Ovary (tissue), 9 donors: ENCODE measurements around the gene PTPN13. TPM values are rescaled to one million over a fixed set of nuclear protein-coding genes. Genes with fewer than 3 reads are reported as not detected.

Source experiments
- DNase-seq, 5 donors: peaks; one replicate each; pipeline ENCODE4 v3.0.0-alpha.2; 2019 to 2020
- H3K27ac ChIP-seq, 2 donors: fragments of 200-600 bp; one replicate each; pipeline versions ENCODE4 v1.5.1 to v1.8.0; 2019 to 2022
- H3K27me3 ChIP-seq: fragments of 200-600 bp; one replicate; pipeline ENCODE4 v1.8.0; 2022
- H3K36me3 ChIP-seq: fragments of 200-600 bp; sonication (generic); one replicate; pipeline ENCODE4 v1.5.1; 2019
- H3K4me1 ChIP-seq: one replicate; pipeline ENCODE4 v1.8.1; 2013; ENCODE audit warnings: mild to moderate bottlenecking, moderate library complexity; ENCODE audit not compliant: insufficient read depth
- H3K4me3 ChIP-seq: fragments of 200-600 bp; sonication (generic); one replicate; pipeline ENCODE4 v1.5.1; 2017
- H3K9me3 ChIP-seq, 2 donors: fragments of 200-600 bp in 1 of 2; sonication (generic) in 1 of 2; one replicate each; pipeline versions ENCODE4 v1.5.1 to v1.8.1; 2013 to 2019; ENCODE audit warnings: mild to moderate bottlenecking in 1 of 2, moderate library complexity in 1 of 2
- EP300 ChIP-seq: sonication (generic); formaldehyde crosslinking; IDR thresholded peaks from one replicate; pipeline ENCODE4 v1.6.1; 2017; ENCODE audit warnings: antibody characterized with exemption
- POLR2A ChIP-seq: fragments of 450-650 bp; IDR thresholded peaks from one replicate; pipeline ENCODE4 v1.6.1; 2017; ENCODE audit warnings: antibody characterized with exemption, mild to moderate bottlenecking, moderate library complexity
- WGBS, 3 donors: extraction: QIAGEN DNeasy Blood & Tissue Kit in 1 of 3; methylation state at CpG; one replicate each; pipeline versions ENCODE4 v1.1.5 to v1.1.7; 2013 to 2017; 5-methylcytosine and 5-hydroxymethylcytosine counted together
- intact Hi-C, 4 donors: fragments of 100-400 bp; cut with DNase I; formaldehyde crosslinking; loops; one replicate each; pipeline versions ENCODE4 v1.11.0 to v1.15.1; 2022 to 2023
- polyA plus RNA-seq, 2 donors: library from polyadenylated mRNA; stranded (reverse); fragments of 200-250 nt in 1 of 2; fragments of 350-450 nt in 1 of 2; fragmentation: Illumina TruSeq in 1 of 2; extraction: RNeasy Lipid Tissue Mini Kit (QIAGEN cat#74804) in 1 of 2; gene quantifications; one replicate each; pipeline ENCODE4 v1.2.3, GENCODE V29; 2013 to 2014
- total RNA-seq, 7 donors: library from RNA; depleted of rRNA in 2 of 7; stranded (reverse); fragments of >200 nt in 2 of 7; fragmentation: NEBNext Ultra II Directional in 3 of 7; extraction: Animal tissue kit (Norgen Biotek cat#: 25700) in 3 of 7; gene quantifications; one replicate each; pipeline versions ENCODE4 v1.1.0 to v1.2.4, GENCODE V29; 2016 to 2023
- TF ChIP-seq, protein P1 (sequence below), 3 donors: fragments of 450-650 bp in 2 of 3; fragments of 200-600 bp in 1 of 3; IDR thresholded peaks; one replicate each; pipeline versions ENCODE4 v1.5.1 to v1.8.0; 2016 to 2022; ENCODE audit warnings: antibody characterized with exemption in 3 of 3, mild to moderate bottlenecking in 1 of 3
- donor health status: DM: no; HTN: no; CAD: no; lungs with moderate emphysema.
- donor health status: DM: no; HTN: no; CAD: no.
- donor health status: Bipolar disorder and iron deficiency.
- donor health status: DM: yes; HTN: yes; CAD: no.
- donor health status: DM: no; HTN: no; CAD: no.
- donor health status: DM: yes; HTN: yes; CAD: no.

PTPN13 gene
- total and polyA plus RNA-seq, 9 donors = 17.0 to 73.4 (median 44.0) TPM

DNA sequence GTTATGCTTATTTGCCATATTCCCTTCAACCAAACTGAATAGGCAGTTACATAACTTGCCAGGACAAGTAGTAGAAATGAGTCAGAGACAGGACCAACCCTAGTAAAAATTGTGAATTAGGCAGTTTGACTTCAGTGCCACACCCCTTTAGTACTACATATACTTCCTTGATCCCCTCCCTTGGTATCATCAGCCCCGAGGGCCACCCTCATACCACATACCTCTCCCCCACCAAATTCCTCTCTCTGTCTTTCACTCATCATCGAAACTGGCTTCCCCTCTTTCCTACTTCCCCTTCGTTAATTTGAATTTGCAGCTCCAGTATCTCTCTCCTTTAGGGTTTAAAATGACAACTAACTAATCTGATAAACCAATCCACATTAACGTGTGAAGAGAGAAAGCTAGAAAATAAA, 7.9 kb upstream of the PTPN13 start:
- intact Hi-C loops = no loop called here
- Histone ChIP-seq H3K9me3 (no peaks in the 10 kb centered on the region), H3K36me3 (no peaks in the 10 kb centered on the region), H3K4me3 (no peak overlapping the region), H3K27me3 (no peaks in the 10 kb centered on the region), H3K27ac (peak overlapping the region in 1 of 2 donors; percentile 62), H3K4me1 (peaks cover 2% of the 10 kb centered on the region)
- no peak for DNase-seq
- TF ChIP-seq POLR2A (no peak), EP300 (no peak)
- TF ChIP-seq, protein P1, sequence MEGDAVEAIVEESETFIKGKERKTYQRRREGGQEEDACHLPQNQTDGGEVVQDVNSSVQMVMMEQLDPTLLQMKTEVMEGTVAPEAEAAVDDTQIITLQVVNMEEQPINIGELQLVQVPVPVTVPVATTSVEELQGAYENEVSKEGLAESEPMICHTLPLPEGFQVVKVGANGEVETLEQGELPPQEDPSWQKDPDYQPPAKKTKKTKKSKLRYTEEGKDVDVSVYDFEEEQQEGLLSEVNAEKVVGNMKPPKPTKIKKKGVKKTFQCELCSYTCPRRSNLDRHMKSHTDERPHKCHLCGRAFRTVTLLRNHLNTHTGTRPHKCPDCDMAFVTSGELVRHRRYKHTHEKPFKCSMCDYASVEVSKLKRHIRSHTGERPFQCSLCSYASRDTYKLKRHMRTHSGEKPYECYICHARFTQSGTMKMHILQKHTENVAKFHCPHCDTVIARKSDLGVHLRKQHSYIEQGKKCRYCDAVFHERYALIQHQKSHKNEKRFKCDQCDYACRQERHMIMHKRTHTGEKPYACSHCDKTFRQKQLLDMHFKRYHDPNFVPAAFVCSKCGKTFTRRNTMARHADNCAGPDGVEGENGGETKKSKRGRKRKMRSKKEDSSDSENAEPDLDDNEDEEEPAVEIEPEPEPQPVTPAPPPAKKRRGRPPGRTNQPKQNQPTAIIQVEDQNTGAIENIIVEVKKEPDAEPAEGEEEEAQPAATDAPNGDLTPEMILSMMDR (IDR thresholded peaks at IDR 0.05) = no peak
- WGBS, 3 donors = 57 to 62% (median 62%) methylated on average over 4 of the region's 4 CpGs

DNA sequence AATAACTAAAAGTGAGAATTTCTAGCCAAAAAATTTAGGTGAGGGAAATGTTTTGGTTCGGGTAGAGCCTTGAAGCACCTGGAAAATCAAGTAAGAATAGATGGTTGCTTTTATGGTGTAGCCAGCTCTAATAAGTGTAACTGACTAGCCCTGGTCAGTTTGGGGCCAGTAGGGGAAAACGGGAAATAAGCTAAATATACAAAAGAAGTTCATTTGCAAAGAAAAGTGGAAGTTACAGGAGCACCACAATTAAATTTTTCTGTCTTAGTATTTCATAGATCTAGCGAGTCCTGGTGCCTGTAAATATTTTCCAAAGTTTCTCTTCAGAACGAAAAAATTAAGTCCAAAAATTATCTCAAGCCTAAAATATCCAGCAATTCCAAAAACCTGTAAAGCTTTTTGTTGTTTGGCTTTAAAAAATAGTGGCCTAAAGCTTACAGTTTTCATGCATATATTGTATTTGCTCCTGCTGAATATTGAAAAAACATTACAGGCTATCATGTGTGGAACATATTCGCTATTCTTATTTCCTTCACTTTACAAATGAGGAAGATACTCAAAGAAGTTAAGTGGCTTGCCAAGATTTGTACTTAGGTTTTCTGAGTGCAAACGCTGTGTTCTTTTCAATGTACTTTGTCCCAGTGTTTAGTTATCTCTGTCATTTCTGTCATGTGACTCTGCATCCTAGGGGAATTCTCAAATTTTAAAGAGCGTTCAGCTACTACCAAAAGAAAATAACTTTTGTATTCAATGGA, 7.3 kb upstream of the PTPN13 start:
- intact Hi-C loops = no loop called here

DNA sequence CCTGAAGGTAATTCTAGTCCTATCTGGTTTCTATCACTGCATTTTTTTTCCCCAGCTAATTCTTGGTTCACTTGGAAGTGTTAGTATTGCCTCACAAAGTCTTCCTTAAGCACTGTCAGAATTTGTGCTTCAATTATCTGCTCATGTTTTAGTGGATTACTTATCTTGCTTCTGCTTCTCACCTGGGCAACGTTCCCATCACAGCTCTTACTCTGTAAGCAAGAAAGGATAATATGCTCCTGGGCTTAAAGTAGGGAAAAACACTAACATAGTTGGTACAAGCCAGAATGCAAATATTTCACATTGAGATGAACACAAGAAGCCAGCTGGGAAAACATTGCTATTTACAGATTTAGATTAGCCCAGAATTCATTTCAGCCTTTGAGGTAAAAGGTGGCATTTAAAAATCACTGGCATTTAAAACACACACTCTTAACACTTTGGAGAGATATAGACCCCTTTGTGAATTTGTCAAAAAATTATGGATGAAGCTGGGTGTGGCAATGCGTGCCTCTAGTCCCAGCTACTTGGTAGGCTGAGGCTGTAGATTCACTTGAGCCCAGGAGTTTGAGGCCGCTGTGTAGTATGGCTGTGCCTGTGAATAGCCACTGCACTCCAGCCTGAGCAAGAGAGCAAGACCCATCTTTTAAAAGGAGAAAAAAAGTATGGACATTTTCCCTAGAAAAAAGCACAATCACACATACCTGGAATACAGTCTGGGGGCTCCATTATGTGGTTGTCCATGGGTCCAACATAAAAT, 6.6 kb upstream of the PTPN13 start:
- H3K36me3 ChIP-seq = no peaks in the 10 kb centered on the region
- TF ChIP-seq EP300 (no peak), POLR2A (no peak)
- TF ChIP-seq, protein P1 (IDR thresholded peaks at IDR 0.05) = no peak
- WGBS, 3 donors = 61 to 69% (median 63%) methylated on average over 3 of the region's 3 CpGs
- no peak overlapping the region for H3K4me3 ChIP-seq
- peak overlapping the region in 1 of 2 donors; percentile 62 for H3K27ac ChIP-seq
- H3K27me3 ChIP-seq = no peaks in the 10 kb centered on the region
- intact Hi-C loops = no loop called here
- H3K9me3 ChIP-seq = no peaks in the 10 kb centered on the region
- DNase-seq = no peak
- peaks cover 2% of the 10 kb centered on the region for H3K4me1 ChIP-seq

More for the DNA sequence above, 7.3 kb upstream of the PTPN13 start:
- Histone ChIP-seq H3K4me1 (peaks cover 2% of the 10 kb centered on the region), H3K4me3 (no peak overlapping the region), H3K27me3 (no peaks in the 10 kb centered on the region), H3K36me3 (no peaks in the 10 kb centered on the region), H3K27ac (peak overlapping the region in 1 of 2 donors; percentile 62), H3K9me3 (no peaks in the 10 kb centered on the region)
- WGBS, 3 donors = 22 to 28% (median 22%) methylated on average over 7 of the region's 7 CpGs
- TF ChIP-seq, protein P1 (IDR thresholded peaks at IDR 0.05) = no peak
- TF ChIP-seq POLR2A (no peak), EP300 (no peak)
- DNase-seq = no peak

DNA sequence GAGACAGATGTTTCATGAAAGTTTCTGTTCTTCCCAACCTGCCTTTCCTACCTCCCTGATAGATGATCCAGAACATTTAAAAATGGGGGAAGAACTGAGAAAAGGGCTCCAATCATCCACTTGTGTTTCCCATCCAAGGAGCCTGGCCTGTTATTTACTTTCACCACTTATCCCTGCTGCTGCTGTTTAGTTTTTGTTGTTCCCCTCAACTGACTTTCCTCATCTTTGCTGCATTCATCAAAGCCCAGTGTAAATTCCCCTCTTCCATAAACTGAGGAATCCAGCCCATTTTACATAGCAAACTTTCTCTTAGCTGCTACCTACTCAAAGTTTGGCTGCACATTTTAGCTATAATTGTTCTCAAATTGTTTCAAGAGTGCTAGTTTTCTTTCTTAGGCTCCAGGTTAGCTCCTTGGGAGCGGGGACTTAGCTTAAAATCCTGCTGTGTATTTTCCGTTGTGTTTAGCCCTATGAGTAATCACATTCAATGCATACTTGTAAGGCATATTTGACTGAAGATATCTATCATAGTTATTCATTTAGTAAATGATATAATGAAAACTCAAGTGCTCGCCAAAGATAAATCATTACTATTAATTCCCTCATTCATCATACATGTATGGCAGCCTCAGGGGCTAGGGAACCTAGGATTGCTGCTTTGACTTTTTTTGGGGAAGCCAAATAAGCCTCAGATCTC, 1.4 kb upstream of the PTPN13 start:
- 58 to 71% (median 69%) methylated on average over 3 of the region's 3 CpGs for WGBS, 3 donors
- Histone ChIP-seq H3K27me3 (no peaks in the 10 kb centered on the region), H3K9me3 (no peaks in the 10 kb centered on the region), H3K4me3 (peak overlapping the region; percentile 85), H3K27ac (peak overlapping the region; percentile 32 to 91), H3K36me3 (no peaks in the 10 kb centered on the region), H3K4me1 (peaks cover 1% of the 10 kb centered on the region)
- intact Hi-C loops = loop anchor here in 3 of 4 donors (5.0 to 10.0 kb wide), 2 partner anchors 95 to 302 kb away; partner anchors contain the start of gene C4orf36 (in 3 of the 3)
- DNase-seq = no peak
- TF ChIP-seq EP300 = no peak
- TF ChIP-seq, protein P1 (IDR thresholded peaks at IDR 0.05) = no peak
